H1 (cell line): ENCODE data around the gene LPCAT1. TPM values are rescaled to one million over a fixed set of nuclear protein-coding genes. Genes with fewer than 3 reads are reported as not detected.

Source experiments
- BCL11A ChIP-seq, 2 experiments: IDR thresholded peaks; one replicate each; pipeline ENCODE4 v1.6.1; 2011; ENCODE audit warnings: low read depth in 2 of 2, low read length in 2 of 2, mild to moderate bottlenecking in 2 of 2
- CREB1 ChIP-seq: IDR thresholded peaks from 2 replicates; pipeline ENCODE4 v1.6.1; 2012; ENCODE audit warnings: inconsistent platforms
- FOSL1 ChIP-seq: IDR thresholded peaks from 2 replicates; pipeline ENCODE4 v1.6.1; 2011; ENCODE audit warnings: mild to moderate bottlenecking, low read depth, low read length, moderate library complexity; ENCODE audit not compliant: insufficient read depth
- RFX5 ChIP-seq: IDR thresholded peaks from 2 replicates; pipeline ENCODE4 v1.6.1; 2011; ENCODE audit warnings: low read depth, low read length, improper control_type of control experiment, borderline replicate concordance
- SAP30 ChIP-seq: fragments of 300-600 bp; sonication (generic); IDR thresholded peaks from 2 replicates; pipeline ENCODE4 v1.7.1; 2012; ENCODE audit warnings: low read length, moderate library complexity, mild to moderate bottlenecking, inconsistent platforms; ENCODE audit not compliant: insufficient read depth, insufficient replicate concordance
- SUZ12 ChIP-seq: fragments of 200-600 bp; sonication (generic); IDR thresholded peaks from 2 replicates; pipeline ENCODE4 v1.6.1; 2012; ENCODE audit warnings: mild to moderate bottlenecking, inconsistent platforms, low read length, moderate library complexity, mixed read lengths
- polyA plus RNA-seq, 7 experiments: library from polyadenylated mRNA; depleted of rRNA in 3 of 7; stranded (reverse) in 5 of 7; unstranded in 2 of 7; fragments of >200 nt in 5 of 7; fragments of 200-250 nt in 2 of 7; gene quantifications; 1 replicate in 5 of 7; 2 replicates in 1 of 7; 4 replicates in 1 of 7; pipeline versions ENCODE4 v1.2.1 to v1.2.3, GENCODE V29; 2011 to 2013; ENCODE audit warnings: missing spikeins in 2 of 7, mixed read lengths in 2 of 7
- total RNA-seq: library from RNA; stranded (reverse); fragmentation: NEBNext Ultra II Directional; extraction: Animal tissue kit (Norgen Biotek cat#: 25700); gene quantifications from 2 replicates; pipeline ENCODE4 v1.2.1, GENCODE V29; 2021

Gene LPCAT1
- total and polyA plus RNA-seq, 2 of the 8 experiments (the other 6 are each of a cell fraction or from before 2014, with no cell fraction given) = 107 to 260 TPM

DNA sequence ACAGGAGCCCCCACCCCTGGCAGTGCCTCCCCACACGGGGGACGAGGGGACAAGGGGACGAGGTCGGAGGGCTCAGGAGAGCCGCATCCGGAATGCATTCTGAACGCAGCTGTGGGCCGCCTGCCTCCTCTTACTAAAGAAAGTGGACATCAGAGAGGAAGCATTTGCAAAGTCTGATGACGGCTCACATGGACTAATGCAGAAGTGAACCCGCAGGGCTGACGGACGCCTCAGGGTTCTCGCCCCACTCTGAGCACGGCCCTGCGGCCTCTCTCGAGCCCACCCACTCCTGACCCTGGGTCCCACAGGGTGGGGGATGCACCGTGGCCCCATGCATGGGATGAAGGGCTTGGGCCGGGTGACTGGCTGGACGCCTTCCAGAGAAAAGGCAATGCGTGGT is 5.9 kb downstream of the LPCAT1 start (continued):
- no peak for TF ChIP-seq SAP30
- TF ChIP-seq SUZ12 = no peak
- no peak for TF ChIP-seq FOSL1
- TF ChIP-seq BCL11A (IDR thresholded peaks at IDR 0.05; ENCODE audit: low read depth in 2 of 2, low read length in 2 of 2) = no peak
- no peak for TF ChIP-seq CREB1
- TF ChIP-seq RFX5 = no peak
